ACHN (cell line): ENCODE results near the gene GLYATL1B.
"Not testable (repeated sequence)": the region's sequence is repeated elsewhere in the genome, so short reads cannot be mapped to it uniquely, and the experiment has no call there.

ENCODE experiments used
- DNase-seq: peaks from one replicate; pipeline ENCODE4 v3.0.0-alpha.2; 2015
- in situ Hi-C: cut with HindIII; loops from 2 replicates; pipeline ENCODE4 v1.10.0; 2017; ENCODE audit warnings: low sequenced_read_pairs, low pct_ligation_motif_present, low pct_unique_long_range_greater_than_20kb

Gene GLYATL1B

GRCh38 chr11:59086007-59086406 is at the start of gene GLYATL1B:
TSS of gene GLYATL1B (plus strand) at chr11:59086307. CDS start at chr11:59086307, 0 bp downstream.
- in situ Hi-C loops, DNase-seq: not testable (repeated sequence)

- in situ Hi-C loops, DNase-seq: not testable (repeated sequence)
Measured at GRCh38 chr11:59036542-59036941, 49.6 kb upstream of the GLYATL1B start.

GRCh38 chr11:59037434-59037833 is 48.7 kb upstream of the GLYATL1B start:
- in situ Hi-C loops, result not testable (repeated sequence)

GRCh38 chr11:59040607-59041006 is 45.5 kb upstream of the GLYATL1B start:
- no peak for DNase-seq
- in situ Hi-C loops, result no loop called here

More at GRCh38 chr11:59037434-59037833, 48.7 kb upstream of the GLYATL1B start:
- not testable (repeated sequence) for DNase-seq

GRCh38 chr11:59051383-59051782 is 34.7 kb upstream of the GLYATL1B start:
- in situ Hi-C loops, DNase-seq: not testable (repeated sequence)

GRCh38 chr11:59052355-59052754 is 33.8 kb upstream of the GLYATL1B start:
- in situ Hi-C loops, result not testable (repeated sequence)

GRCh38 chr11:59053387-59053786 is 32.7 kb upstream of the GLYATL1B start:
- DNase-seq, result peak; percentile 61
- in situ Hi-C loops, result no loop called here

More at GRCh38 chr11:59052355-59052754, 33.8 kb upstream of the GLYATL1B start:
- DNase-seq, result not testable (repeated sequence)

GRCh38 chr11:59058120-59059033 is 27.7 kb upstream of the GLYATL1B start:
- in situ Hi-C loops, result not testable (repeated sequence)
- peak; percentile 94 for DNase-seq

GRCh38 chr11:59060096-59060495 is 26.0 kb upstream of the GLYATL1B start:
- in situ Hi-C loops, DNase-seq: not testable (repeated sequence)

- in situ Hi-C loops, result no loop called here
- no peak for DNase-seq
Measured at GRCh38 chr11:59062602-59063529, 23.2 kb upstream of the GLYATL1B start.

GRCh38 chr11:59063996-59064727 is 21.9 kb upstream of the GLYATL1B start:
- DNase-seq, in situ Hi-C loops: not testable (repeated sequence)

- DNase-seq, result no peak
- in situ Hi-C loops, result no loop called here
Measured at GRCh38 chr11:59069087-59069486, 17.0 kb upstream of the GLYATL1B start.

GRCh38 chr11:59076876-59077571 is 9.1 kb upstream of the GLYATL1B start:
- no peak for DNase-seq
- in situ Hi-C loops, result no loop called here

- in situ Hi-C loops, result no loop called here
- DNase-seq, result no peak
Measured at GRCh38 chr11:59078435-59078834, 7.7 kb upstream of the GLYATL1B start.

- in situ Hi-C loops, result no loop called here
- DNase-seq, result no peak
Measured at GRCh38 chr11:59079086-59079485, 7.0 kb upstream of the GLYATL1B start.

- DNase-seq, in situ Hi-C loops: not testable (repeated sequence)
Measured at GRCh38 chr11:59080421-59080820, 5.7 kb upstream of the GLYATL1B start.

GRCh38 chr11:59081430-59082020 is 4.6 kb upstream of the GLYATL1B start:
- DNase-seq, in situ Hi-C loops: not testable (repeated sequence)
